SU-DHL-6 (cell line): Measurements from ENCODE around the gene GNA14.

ENCODE experiments used
- H2AFZ ChIP-seq: fragments of 200-600 bp; sonication (generic); 2 replicates; pipeline ENCODE4 v1.6.1; 2014; ENCODE audit warnings: low read depth, mild to moderate bottlenecking, moderate library complexity, mixed read lengths, antibody characterized with exemption, low read length; ENCODE audit not compliant: severe bottlenecking
- H3F3A ChIP-seq: fragments of 200-600 bp; shearing (Covaris generic); 2 replicates; pipeline ENCODE4 v1.6.0; 2016; ENCODE audit warnings: antibody characterized with exemption, mild to moderate bottlenecking; ENCODE audit not compliant: insufficient read depth
- H3K27ac ChIP-seq: fragments of 200-600 bp; sonication (generic); 2 replicates; pipeline ENCODE4 v1.5.1; 2016; ENCODE audit warnings: low read depth, mild to moderate bottlenecking, low read length, moderate library complexity, mixed read lengths
- H3K27me3 ChIP-seq: fragments of 200-600 bp; sonication (generic), shearing (Covaris generic); 2 replicates; pipeline ENCODE4 v1.6.0; 2014; ENCODE audit warnings: mild to moderate bottlenecking, low read length
- H3K36me3 ChIP-seq: fragments of 200-600 bp; sonication (generic); 2 replicates; pipeline ENCODE4 v1.6.1; 2014; ENCODE audit warnings: mild to moderate bottlenecking, low read length, mixed read lengths
- H3K4me2 ChIP-seq: fragments of 300-600, 200-600 bp; shearing (Covaris generic), sonication (generic); 2 replicates; pipeline ENCODE4 v1.6.0; 2014; ENCODE audit warnings: low read length, low read depth, mild to moderate bottlenecking; ENCODE audit not compliant: poor library complexity, severe bottlenecking
- H3K4me3 ChIP-seq: fragments of 200-600 bp; sonication (generic); 2 replicates; pipeline ENCODE4 v1.5.1; 2014; ENCODE audit warnings: antibody characterized with exemption, low read length, mild to moderate bottlenecking, mixed read lengths; ENCODE audit not compliant: insufficient read depth, poor library complexity, severe bottlenecking
- H3K79me2 ChIP-seq: fragments of 200-600 bp; sonication (generic); 2 replicates; pipeline ENCODE4 v1.6.1; 2014; ENCODE audit warnings: mild to moderate bottlenecking, low read length, moderate library complexity; ENCODE audit not compliant: insufficient read depth
- H3K9ac ChIP-seq: fragments of 200-600 bp; sonication (generic); 2 replicates; pipeline ENCODE4 v1.7.0; 2014; ENCODE audit warnings: mild to moderate bottlenecking, low read length
- H3K9me2 ChIP-seq: fragments of 200-600 bp; sonication (generic); replicated peaks from 2 replicates; pipeline ENCODE4 v1.6.1; 2014; ENCODE audit warnings: low read length; ENCODE audit not compliant: insufficient read depth
- H3K9me3 ChIP-seq: fragments of 200-600 bp; sonication (generic); 2 replicates; pipeline ENCODE4 v1.6.1; 2014; ENCODE audit warnings: low read length, mixed read lengths; ENCODE audit not compliant: insufficient read depth
- H4K20me1 ChIP-seq: fragments of 200-600 bp; sonication (generic); 2 replicates; pipeline ENCODE4 v1.6.1; 2014; ENCODE audit warnings: low read depth, mild to moderate bottlenecking, antibody characterized with exemption, low read length, moderate library complexity, mixed read lengths
- EZH2phosphoT487 ChIP-seq: fragments of 200-600 bp; sonication (generic), shearing (Covaris generic); conservative IDR thresholded peaks from 2 replicates; pipeline ENCODE4 v1.6.1; 2018; ENCODE audit warnings: mild to moderate bottlenecking, antibody characterized with exemption, low read length, moderate library complexity, mixed read lengths
- TF ChIP-seq, protein P1 (sequence below): fragments of 200-600 bp; sonication (generic); IDR thresholded peaks from one replicate; pipeline ENCODE4 v1.5.1; 2017; ENCODE audit warnings: antibody characterized with exemption, mild to moderate bottlenecking, low read length, moderate library complexity; ENCODE audit not compliant: insufficient read depth, poor library complexity, severe bottlenecking

The GNA14 gene

DNA sequence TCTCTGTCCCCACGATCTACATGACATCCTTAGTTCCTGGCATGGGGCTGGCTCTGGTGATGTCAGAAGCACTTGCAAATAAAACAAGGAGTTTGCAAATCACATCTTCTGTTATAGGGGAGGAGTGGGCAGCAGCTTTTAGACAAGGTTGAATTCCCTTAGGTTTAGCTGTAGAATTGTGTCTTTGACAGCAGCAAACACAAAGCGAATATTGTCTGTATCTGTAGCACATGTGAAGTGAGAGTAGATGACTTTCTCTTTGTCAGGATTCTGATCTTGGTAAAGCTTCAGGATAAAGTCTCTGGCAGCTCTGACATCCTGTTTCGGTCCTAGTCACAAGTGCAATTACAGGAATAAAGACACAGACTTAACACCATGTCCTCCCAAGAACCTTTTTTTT lies 224.3 kb downstream of the GNA14 start:
- H3K36me3 ChIP-seq: no peaks in the 10 kb centered on the region
- H3K4me2 ChIP-seq: no peak overlapping the region
- H3K4me3 ChIP-seq: no peak overlapping the region
- no peaks in the 10 kb centered on the region for H3K79me2 ChIP-seq
- H3K27me3 ChIP-seq: no peaks in the 10 kb centered on the region
- no peaks in the 10 kb centered on the region for H4K20me1 ChIP-seq
- TF ChIP-seq, protein P1, sequence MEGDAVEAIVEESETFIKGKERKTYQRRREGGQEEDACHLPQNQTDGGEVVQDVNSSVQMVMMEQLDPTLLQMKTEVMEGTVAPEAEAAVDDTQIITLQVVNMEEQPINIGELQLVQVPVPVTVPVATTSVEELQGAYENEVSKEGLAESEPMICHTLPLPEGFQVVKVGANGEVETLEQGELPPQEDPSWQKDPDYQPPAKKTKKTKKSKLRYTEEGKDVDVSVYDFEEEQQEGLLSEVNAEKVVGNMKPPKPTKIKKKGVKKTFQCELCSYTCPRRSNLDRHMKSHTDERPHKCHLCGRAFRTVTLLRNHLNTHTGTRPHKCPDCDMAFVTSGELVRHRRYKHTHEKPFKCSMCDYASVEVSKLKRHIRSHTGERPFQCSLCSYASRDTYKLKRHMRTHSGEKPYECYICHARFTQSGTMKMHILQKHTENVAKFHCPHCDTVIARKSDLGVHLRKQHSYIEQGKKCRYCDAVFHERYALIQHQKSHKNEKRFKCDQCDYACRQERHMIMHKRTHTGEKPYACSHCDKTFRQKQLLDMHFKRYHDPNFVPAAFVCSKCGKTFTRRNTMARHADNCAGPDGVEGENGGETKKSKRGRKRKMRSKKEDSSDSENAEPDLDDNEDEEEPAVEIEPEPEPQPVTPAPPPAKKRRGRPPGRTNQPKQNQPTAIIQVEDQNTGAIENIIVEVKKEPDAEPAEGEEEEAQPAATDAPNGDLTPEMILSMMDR: no peak
- TF ChIP-seq EZH2phosphoT487: no peak
- H3K9me3 ChIP-seq: no peaks in the 10 kb centered on the region
- no peak overlapping the region for H3K9ac ChIP-seq
- H3K27ac ChIP-seq: no peak overlapping the region
- no peaks in the 10 kb centered on the region for H3F3A ChIP-seq
- no peak overlapping the region for H2AFZ ChIP-seq
- no peaks in the 10 kb centered on the region for H3K9me2 ChIP-seq

DNA sequence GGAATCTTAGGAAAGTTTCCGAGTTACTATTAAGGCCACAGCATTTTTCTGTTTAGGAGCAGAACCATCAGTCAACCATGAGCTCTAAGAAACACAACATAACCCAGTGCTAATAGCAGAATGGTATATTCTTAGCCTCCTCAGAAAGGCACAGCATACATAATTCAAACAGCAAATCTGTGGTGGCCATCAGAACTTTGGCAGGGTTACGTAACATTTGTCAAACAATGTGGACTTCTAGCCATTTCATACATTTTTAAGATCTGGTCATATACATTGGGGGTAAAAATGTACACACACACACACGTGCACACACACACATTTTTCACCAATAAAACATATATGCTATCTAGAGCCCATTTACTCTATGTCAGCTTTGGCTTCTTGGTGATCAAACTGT lies 225.2 kb downstream of the GNA14 start:
- no peak overlapping the region for H3K27ac ChIP-seq
- no peaks in the 10 kb centered on the region for H3F3A ChIP-seq
- H3K27me3 ChIP-seq: no peaks in the 10 kb centered on the region
- no peak overlapping the region for H2AFZ ChIP-seq
- no peaks in the 10 kb centered on the region for H3K79me2 ChIP-seq
- H3K4me3 ChIP-seq: no peak overlapping the region
- H3K9me2 ChIP-seq: no peaks in the 10 kb centered on the region
- no peak overlapping the region for H3K4me2 ChIP-seq
- no peak overlapping the region for H3K9ac ChIP-seq
- no peaks in the 10 kb centered on the region for H4K20me1 ChIP-seq
- TF ChIP-seq, protein P1: no peak
- TF ChIP-seq EZH2phosphoT487: no peak
- no peaks in the 10 kb centered on the region for H3K36me3 ChIP-seq
- H3K9me3 ChIP-seq: no peaks in the 10 kb centered on the region

DNA sequence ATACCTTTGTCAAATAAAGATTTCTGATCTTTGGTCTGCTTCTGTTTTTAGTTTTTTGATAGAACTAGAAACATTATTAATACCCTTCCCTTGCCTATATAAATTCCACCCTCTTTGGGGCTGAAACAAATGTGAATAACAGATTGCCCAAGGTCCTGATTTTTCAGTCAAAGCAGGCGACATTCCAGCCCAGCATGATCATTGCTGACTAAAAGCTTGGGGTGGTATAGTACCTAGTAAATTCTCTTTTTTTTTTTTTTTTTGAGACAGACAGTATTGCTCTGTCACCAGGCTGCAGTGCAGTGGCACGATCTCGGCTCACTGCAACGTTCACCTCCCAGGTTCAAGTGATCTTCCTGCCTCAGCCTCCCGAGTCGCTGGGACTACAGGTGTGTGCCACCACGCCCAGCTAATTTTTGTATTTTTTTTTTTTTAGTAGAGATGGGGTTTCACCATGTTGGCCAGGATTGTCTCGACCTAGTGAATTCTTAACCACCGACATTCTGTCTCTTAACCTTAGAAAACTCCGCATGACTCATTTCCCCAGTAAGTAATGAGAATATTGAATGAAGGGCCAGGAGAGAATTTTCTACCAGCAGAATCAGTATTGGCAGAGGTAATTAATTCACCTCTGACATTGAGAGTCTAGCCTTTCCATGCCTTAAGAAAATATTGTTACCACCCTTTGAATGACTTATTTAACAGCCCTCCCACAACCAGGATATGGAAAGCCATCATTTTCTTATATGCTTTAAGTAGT lies 226.4 kb downstream of the GNA14 start:
- H3K27ac ChIP-seq: no peak overlapping the region
- H3K4me2 ChIP-seq: no peak overlapping the region
- H3K9ac ChIP-seq: no peak overlapping the region
- no peaks in the 10 kb centered on the region for H3K79me2 ChIP-seq
- H2AFZ ChIP-seq: no peak overlapping the region
- H3K9me2 ChIP-seq: no peaks in the 10 kb centered on the region
- no peaks in the 10 kb centered on the region for H3F3A ChIP-seq
- H4K20me1 ChIP-seq: no peaks in the 10 kb centered on the region
- no peaks in the 10 kb centered on the region for H3K9me3 ChIP-seq
- TF ChIP-seq, protein P1: no peak
- TF ChIP-seq EZH2phosphoT487: no peak
- no peaks in the 10 kb centered on the region for H3K36me3 ChIP-seq
- no peaks in the 10 kb centered on the region for H3K27me3 ChIP-seq
- H3K4me3 ChIP-seq: no peak overlapping the region
